ENCODE measurements around the gene PALMD. TPM values are rescaled to one million over a fixed set of nuclear protein-coding genes. Genes with fewer than 3 reads are reported as not detected.
A peak's percentile ranks its signal among the peaks of the same experiment; 100 is the strongest.

Gene PALMD
- total RNA-seq, 1 donor from 2014 or later = 0.58 TPM

- Mint-ChIP-seq H3K36me3 (no peaks in the 10 kb centered on the region), H3K27me3 (ENCODE audit: low read depth) (no peaks in the 10 kb centered on the region), H3K4me1 (peaks cover 12% of the 10 kb centered on the region), H3K4me3 (no peak overlapping the region), H3K27ac (no peak overlapping the region), H3K9me3 (no peaks in the 10 kb centered on the region)
- no peak for DNase-seq (ENCODE audit: low spot score in 2 of 2, unreplicated experiment in 2 of 2)
- no peak for TF ChIP-seq CTCF (IDR thresholded peaks at IDR 0.05; ENCODE audit: unreplicated experiment)
Observed at GRCh38 chr1:99680270-99680669, 34.4 kb downstream of the PALMD start.

GRCh38 chr1:99681583-99681982 lies 35.7 kb downstream of the PALMD start:
- no peak for TF ChIP-seq CTCF (IDR thresholded peaks at IDR 0.05; ENCODE audit: unreplicated experiment)
- Mint-ChIP-seq H3K36me3 (no peaks in the 10 kb centered on the region), H3K4me3 (no peak overlapping the region), H3K27ac (no peak overlapping the region), H3K27me3 (ENCODE audit: low read depth) (no peaks in the 10 kb centered on the region), H3K9me3 (no peaks in the 10 kb centered on the region), H3K4me1 (peaks cover 12% of the 10 kb centered on the region)
- no peak for DNase-seq (ENCODE audit: low spot score in 2 of 2, unreplicated experiment in 2 of 2)

GRCh38 chr1:99682291-99682751 lies 36.4 kb downstream of the PALMD start:
- Mint-ChIP-seq H3K4me3 (no peak overlapping the region), H3K27ac (no peak overlapping the region), H3K27me3 (ENCODE audit: low read depth) (no peaks in the 10 kb centered on the region), H3K9me3 (no peaks in the 10 kb centered on the region), H3K4me1 (peaks cover 12% of the 10 kb centered on the region), H3K36me3 (no peaks in the 10 kb centered on the region)
- no peak for TF ChIP-seq CTCF (IDR thresholded peaks at IDR 0.05; ENCODE audit: unreplicated experiment)
- no peak for DNase-seq (ENCODE audit: low spot score in 2 of 2, unreplicated experiment in 2 of 2)

GRCh38 chr1:99685516-99686180 lies 39.7 kb downstream of the PALMD start:
- H3K27me3 Mint-ChIP-seq (ENCODE audit: low read depth) = no peaks in the 10 kb centered on the region
- no peak overlapping the region for H3K27ac Mint-ChIP-seq
- TF ChIP-seq CTCF (IDR thresholded peaks at IDR 0.05; ENCODE audit: unreplicated experiment) = peak; percentile 27
- no peaks in the 10 kb centered on the region for H3K9me3 Mint-ChIP-seq
- no peak overlapping the region for H3K4me3 Mint-ChIP-seq
- H3K4me1 Mint-ChIP-seq = no peaks in the 10 kb centered on the region
- no peaks in the 10 kb centered on the region for H3K36me3 Mint-ChIP-seq
- no peak for DNase-seq (ENCODE audit: low spot score in 2 of 2, unreplicated experiment in 2 of 2)

GRCh38 chr1:99691175-99691574 lies 45.3 kb downstream of the PALMD start:
- TF ChIP-seq CTCF (IDR thresholded peaks at IDR 0.05; ENCODE audit: unreplicated experiment) = no peak
- H3K36me3 Mint-ChIP-seq = no peaks in the 10 kb centered on the region
- no peaks in the 10 kb centered on the region for H3K27me3 Mint-ChIP-seq (ENCODE audit: low read depth)
- peaks cover 5% of the 10 kb centered on the region for H3K4me1 Mint-ChIP-seq
- no peak overlapping the region for H3K4me3 Mint-ChIP-seq
- no peak overlapping the region for H3K27ac Mint-ChIP-seq
- DNase-seq (ENCODE audit: low spot score in 2 of 2, unreplicated experiment in 2 of 2) = no peak
- no peaks in the 10 kb centered on the region for H3K9me3 Mint-ChIP-seq
